HG02884 (cell line): ENCODE measurements around the gene FARSB.

Experiments used
- ATAC-seq: cut with Tn5 transposase; IDR thresholded peaks from one replicate; pipeline ENCODE4 v1.9.1; 2021; ENCODE audit warnings: mild to moderate bottlenecking, moderate library complexity; ENCODE audit not compliant: unreplicated experiment

FARSB gene

GRCh38 chr2:222561817-222562645, 93.9 kb downstream of the FARSB start:
- ATAC-seq = peak; percentile 84

GRCh38 chr2:222561151-222561550, 94.7 kb downstream of the FARSB start:
- no peak for ATAC-seq

GRCh38 chr2:222554517-222554916, 101.4 kb downstream of the FARSB start:
- no peak for ATAC-seq

- no peak for ATAC-seq
These were observed 106.9 kb downstream of the FARSB start for GRCh38 chr2:222548992-222549391.

- no peak for ATAC-seq
These were observed 108.8 kb downstream of the FARSB start for GRCh38 chr2:222547083-222547482.

- no peak for ATAC-seq
These were observed 109.8 kb downstream of the FARSB start for GRCh38 chr2:222545823-222546795.

GRCh38 chr2:222544661-222545060, 111.2 kb downstream of the FARSB start:
- no peak for ATAC-seq

- peak; percentile 78 for ATAC-seq
These were observed 117.4 kb downstream of the FARSB start for GRCh38 chr2:222538535-222538934.

- no peak for ATAC-seq
These were observed 120.4 kb downstream of the FARSB start for GRCh38 chr2:222535477-222535876.

GRCh38 chr2:222532315-222532714, 123.6 kb downstream of the FARSB start:
- no peak for ATAC-seq

GRCh38 chr2:222526480-222527277, 129.2 kb downstream of the FARSB start:
- no peak for ATAC-seq

- no peak for ATAC-seq
These were observed 130.1 kb downstream of the FARSB start for GRCh38 chr2:222525811-222526210.

GRCh38 chr2:222523783-222524544, 131.9 kb downstream of the FARSB start:
- peak; percentile 40 for ATAC-seq

GRCh38 chr2:222522082-222522481, 133.8 kb downstream of the FARSB start:
- no peak for ATAC-seq

GRCh38 chr2:222521099-222521498, 134.8 kb downstream of the FARSB start:
- peak; percentile 81 for ATAC-seq
